ENCODE results near the gene NEURL2. TPM values are rescaled to one million over a fixed set of nuclear protein-coding genes. Genes with fewer than 3 reads are reported as not detected.

The NEURL2 gene
- total and polyA plus RNA-seq, 4 donors = 3.7 to 14.5 (median 5.2) TPM

- H3K27ac ChIP-seq (ENCODE audit: low read depth in 1 of 2, low read length in 2 of 2) = peak overlapping the region; percentile 47 to 58
- WGBS = 75% methylated on average over 9 of the region's 9 CpGs
- no peak for DNase-seq (ENCODE audit: low spot score)
- H3K9ac ChIP-seq (ENCODE audit: low read depth in 1 of 2, low read length in 2 of 2) = peak overlapping the region in 1 of 2 donors; percentile 44
- TF ChIP-seq JUND (IDR thresholded peaks at IDR 0.05) (no peak), SP1 (IDR thresholded peaks at IDR 0.05) (no peak), CTCF (IDR thresholded peaks at IDR 0.05; ENCODE audit: low read depth, low read length, missing input control) (no peak), EGR1 (IDR thresholded peaks at IDR 0.05; ENCODE audit: low read depth in 2 of 2) (no peak), FOXA2 (IDR thresholded peaks at IDR 0.05) (no peak), HNF4A (conservative IDR thresholded peaks at IDR 0.05) (no peak), TAF1 (conservative IDR thresholded peaks at IDR 0.05) (no peak), NR2F2 (IDR thresholded peaks at IDR 0.05) (no peak), REST (IDR thresholded peaks at IDR 0.05) (no peak), GABPA (IDR thresholded peaks at IDR 0.05 in 1 of 2, conservative IDR thresholded peaks at IDR 0.05 in 1 of 2) (no peak), YY1 (IDR thresholded peaks at IDR 0.05) (no peak), FOXA1 (IDR thresholded peaks at IDR 0.05) (no peak)
- H3K36me3 ChIP-seq (ENCODE audit: control insufficient read depth in 4 of 4, insufficient read depth in 3 of 4, low read depth in 1 of 4, low read length in 3 of 4) = no peaks in the 10 kb centered on the region
- H3K4me3 ChIP-seq (ENCODE audit: low read depth in 1 of 3, low read length in 3 of 3) = no peak overlapping the region
- H3K27me3 ChIP-seq (ENCODE audit: control insufficient read depth in 4 of 4, insufficient read depth in 4 of 4, low read length in 3 of 4) = no peaks in the 10 kb centered on the region
- no peaks in the 10 kb centered on the region for H3K9me3 ChIP-seq (ENCODE audit: control insufficient read depth in 4 of 4, low read length in 3 of 4)
- peaks cover 3 to 23% (median 9%) of the 10 kb centered on the region in 4 donors for H3K4me1 ChIP-seq (ENCODE audit: control insufficient read depth in 4 of 4, insufficient read depth in 4 of 4, low read length in 3 of 4)
Measured at GRCh38 chr20:45920462-45921336, 29.7 kb upstream of the NEURL2 start.

- Histone ChIP-seq H3K4me3 (ENCODE audit: low read depth in 1 of 3, low read length in 3 of 3) (no peak overlapping the region), H3K27me3 (ENCODE audit: control insufficient read depth in 4 of 4, insufficient read depth in 4 of 4, low read length in 3 of 4) (no peaks in the 10 kb centered on the region), H3K27ac (ENCODE audit: low read depth in 1 of 2, low read length in 2 of 2) (peak overlapping the region; percentile 47 to 58), H3K9me3 (ENCODE audit: control insufficient read depth in 4 of 4, low read length in 3 of 4) (no peaks in the 10 kb centered on the region), H3K36me3 (ENCODE audit: control insufficient read depth in 4 of 4, insufficient read depth in 3 of 4, low read depth in 1 of 4, low read length in 3 of 4) (no peaks in the 10 kb centered on the region), H3K9ac (ENCODE audit: low read depth in 1 of 2, low read length in 2 of 2) (peak overlapping the region in 1 of 2 donors; percentile 44), H3K4me1 (ENCODE audit: control insufficient read depth in 4 of 4, insufficient read depth in 4 of 4, low read length in 3 of 4) (peaks cover under 1 to 23% (median 7%) of the 10 kb centered on the region in 4 donors)
- DNase-seq (ENCODE audit: low spot score) = peak; percentile 53
- TF ChIP-seq SP1 (IDR thresholded peaks at IDR 0.05) (no peak), JUND (IDR thresholded peaks at IDR 0.05) (no peak), ATF3 (IDR thresholded peaks at IDR 0.05) (no peak), FOXA2 (IDR thresholded peaks at IDR 0.05) (no peak), NR2F2 (IDR thresholded peaks at IDR 0.05) (no peak), RXRA (IDR thresholded peaks at IDR 0.05) (no peak), REST (IDR thresholded peaks at IDR 0.05) (no peak), TAF1 (conservative IDR thresholded peaks at IDR 0.05) (no peak)
- 33% methylated on average over 11 of the region's 11 CpGs for WGBS
Measured at GRCh38 chr20:45919542-45920399, 28.8 kb upstream of the NEURL2 start.
